ENCODE results near the gene EXOSC5.
A peak's percentile ranks its signal among the peaks of the same experiment; 100 is the strongest.

EXOSC5 gene

GRCh38 chr19:41405776-41406175 is 8.6 kb upstream of the EXOSC5 start:
- no peak for TF ChIP-seq CTCF (IDR thresholded peaks at IDR 0.05; ENCODE audit: borderline replicate concordance, insufficient read depth, low read depth, low read length)
- no peak overlapping the region for H3K4me3 ChIP-seq (ENCODE audit: low read depth, low read length)

GRCh38 chr19:41403181-41403970 is 6.2 kb upstream of the EXOSC5 start:
- TF ChIP-seq CTCF (IDR thresholded peaks at IDR 0.05; ENCODE audit: borderline replicate concordance, insufficient read depth, low read depth, low read length) = no peak

GRCh38 chr19:41402010-41402409 is 4.9 kb upstream of the EXOSC5 start:
- no peak overlapping the region for H3K4me3 ChIP-seq (ENCODE audit: low read depth, low read length)
- no peak for TF ChIP-seq CTCF (IDR thresholded peaks at IDR 0.05; ENCODE audit: borderline replicate concordance, insufficient read depth, low read depth, low read length)

More at GRCh38 chr19:41403181-41403970, 6.2 kb upstream of the EXOSC5 start:
- H3K4me3 ChIP-seq (ENCODE audit: low read depth, low read length) = no peak overlapping the region

GRCh38 chr19:41401483-41401882 is 4.3 kb upstream of the EXOSC5 start:
- TF ChIP-seq CTCF (IDR thresholded peaks at IDR 0.05; ENCODE audit: borderline replicate concordance, insufficient read depth, low read depth, low read length) = no peak

GRCh38 chr19:41399525-41399924 is 2.4 kb upstream of the EXOSC5 start:
- no peak overlapping the region for H3K4me3 ChIP-seq (ENCODE audit: low read depth, low read length)
- no peak for TF ChIP-seq CTCF (IDR thresholded peaks at IDR 0.05; ENCODE audit: borderline replicate concordance, insufficient read depth, low read depth, low read length)

More at GRCh38 chr19:41401483-41401882, 4.3 kb upstream of the EXOSC5 start:
- no peak overlapping the region for H3K4me3 ChIP-seq (ENCODE audit: low read depth, low read length)

- H3K4me3 ChIP-seq (ENCODE audit: low read depth, low read length) = no peak overlapping the region
- no peak for TF ChIP-seq CTCF (IDR thresholded peaks at IDR 0.05; ENCODE audit: borderline replicate concordance, insufficient read depth, low read depth, low read length)
Measured at GRCh38 chr19:41399091-41399490, 1.9 kb upstream of the EXOSC5 start.

- peak overlapping the region; percentile 73 for H3K4me3 ChIP-seq (ENCODE audit: low read depth, low read length)
- no peak for TF ChIP-seq CTCF (IDR thresholded peaks at IDR 0.05; ENCODE audit: borderline replicate concordance, insufficient read depth, low read depth, low read length)
Measured at GRCh38 chr19:41398598-41398997, 1.4 kb upstream of the EXOSC5 start.
